ENCODE data around the gene CALD1. TPM values are rescaled to one million over a fixed set of nuclear protein-coding genes. Genes with fewer than 3 reads are reported as not detected.

CALD1 gene
- total RNA-seq, 4 donors from 2014 or later: 32.3 to 462 (median 98.4) TPM

DNA sequence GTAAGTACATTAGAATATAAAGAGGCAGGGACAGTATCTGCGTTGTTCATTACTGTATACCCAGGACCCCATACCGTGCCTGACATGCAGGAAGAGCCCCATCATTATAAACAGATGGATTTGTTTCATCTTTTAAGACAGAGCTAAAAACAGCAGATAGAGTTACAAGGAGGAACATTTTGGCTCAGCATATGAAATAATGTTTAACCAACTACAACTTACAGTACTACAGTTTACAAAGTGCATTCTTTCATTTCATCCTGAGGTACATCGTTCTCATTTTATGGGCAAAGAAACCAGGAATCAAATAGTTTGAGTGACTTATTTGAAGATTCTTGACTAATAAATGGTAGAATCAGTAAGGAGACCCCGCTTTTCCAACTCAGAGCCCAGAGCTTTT is 168.8 kb downstream of the CALD1 start:
- TF ChIP-seq, protein P1, sequence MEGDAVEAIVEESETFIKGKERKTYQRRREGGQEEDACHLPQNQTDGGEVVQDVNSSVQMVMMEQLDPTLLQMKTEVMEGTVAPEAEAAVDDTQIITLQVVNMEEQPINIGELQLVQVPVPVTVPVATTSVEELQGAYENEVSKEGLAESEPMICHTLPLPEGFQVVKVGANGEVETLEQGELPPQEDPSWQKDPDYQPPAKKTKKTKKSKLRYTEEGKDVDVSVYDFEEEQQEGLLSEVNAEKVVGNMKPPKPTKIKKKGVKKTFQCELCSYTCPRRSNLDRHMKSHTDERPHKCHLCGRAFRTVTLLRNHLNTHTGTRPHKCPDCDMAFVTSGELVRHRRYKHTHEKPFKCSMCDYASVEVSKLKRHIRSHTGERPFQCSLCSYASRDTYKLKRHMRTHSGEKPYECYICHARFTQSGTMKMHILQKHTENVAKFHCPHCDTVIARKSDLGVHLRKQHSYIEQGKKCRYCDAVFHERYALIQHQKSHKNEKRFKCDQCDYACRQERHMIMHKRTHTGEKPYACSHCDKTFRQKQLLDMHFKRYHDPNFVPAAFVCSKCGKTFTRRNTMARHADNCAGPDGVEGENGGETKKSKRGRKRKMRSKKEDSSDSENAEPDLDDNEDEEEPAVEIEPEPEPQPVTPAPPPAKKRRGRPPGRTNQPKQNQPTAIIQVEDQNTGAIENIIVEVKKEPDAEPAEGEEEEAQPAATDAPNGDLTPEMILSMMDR (IDR thresholded peaks at IDR 0.05): no peak
- no peak for TF ChIP-seq POLR2A (IDR thresholded peaks at IDR 0.05)
- DNase-seq: no peak
- Histone ChIP-seq H3K27me3 (no peaks in the 10 kb centered on the region), H3K27ac (peak overlapping the region in 2 of 4 donors; percentile 18 to 40), H3K36me3 (peaks cover 0 to 88% (median 16%) of the 10 kb centered on the region in 3 donors), H3K4me1 (peaks cover 0 to 6% (median 5%) of the 10 kb centered on the region in 3 donors), H3K9me3 (no peaks in the 10 kb centered on the region), H3K4me3 (no peak overlapping the region)
- 76 to 86% methylated on average over 4 of the region's 4 CpGs for WGBS, 2 donors
- intact Hi-C loops (cut with DNase I): no loop called here

DNA sequence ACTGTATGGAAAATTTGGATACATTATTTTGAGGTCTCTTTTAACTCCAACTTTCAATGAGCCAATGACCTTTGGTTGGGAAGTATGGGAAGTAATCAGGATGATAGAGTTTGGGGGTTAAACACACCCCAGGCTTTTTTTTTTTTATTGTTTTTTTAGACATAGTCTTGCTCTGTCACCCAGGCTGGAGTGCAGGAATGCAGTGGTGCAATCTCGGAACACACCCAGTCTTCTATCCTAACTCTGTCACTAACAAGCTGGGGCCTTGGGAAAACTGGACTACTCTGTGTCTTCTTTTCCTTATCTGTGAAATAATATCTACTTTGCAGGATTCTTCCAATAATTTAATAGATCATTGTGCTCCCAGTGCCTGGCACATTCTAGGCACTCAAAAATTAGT is 169.3 kb downstream of the CALD1 start:
- 73 to 92% methylated on average over 1 of the region's 1 CpG for WGBS, 2 donors
- Histone ChIP-seq H3K27ac (peak overlapping the region in 3 of 4 donors; percentile 17 to 40 (median 18)), H3K36me3 (peaks cover 0 to 89% (median 17%) of the 10 kb centered on the region in 3 donors), H3K4me1 (peaks cover 0 to 6% (median 5%) of the 10 kb centered on the region in 3 donors), H3K9me3 (no peaks in the 10 kb centered on the region), H3K4me3 (no peak overlapping the region), H3K27me3 (no peaks in the 10 kb centered on the region)
- no peak for DNase-seq
- no peak for TF ChIP-seq POLR2A (IDR thresholded peaks at IDR 0.05)
- TF ChIP-seq, protein P1 (IDR thresholded peaks at IDR 0.05): no peak
- intact Hi-C loops (cut with DNase I): no loop called here

DNA sequence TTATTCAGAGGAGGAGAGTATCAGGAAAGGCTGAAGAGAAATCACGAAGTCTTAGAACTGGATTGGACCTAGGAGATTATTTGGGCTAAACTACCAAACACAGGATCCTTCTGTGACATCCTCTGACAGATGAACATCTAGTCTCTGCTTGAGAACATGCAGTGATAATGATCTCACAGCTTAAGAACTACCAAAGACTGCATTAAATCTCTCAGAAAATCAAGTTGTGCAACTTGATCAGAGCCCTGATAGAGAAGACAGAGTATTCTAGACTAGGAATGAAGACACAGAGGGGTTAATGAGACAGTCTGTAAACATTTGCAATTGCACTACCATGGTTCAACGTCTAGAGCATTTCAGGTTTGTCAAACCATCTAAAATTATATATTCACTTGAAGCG is 169.7 kb downstream of the CALD1 start:
- no peak overlapping the region for H3K4me3 ChIP-seq
- DNase-seq: no peak
- intact Hi-C loops (cut with DNase I): no loop called here
- no peaks in the 10 kb centered on the region for H3K27me3 ChIP-seq
- H3K9me3 ChIP-seq: no peaks in the 10 kb centered on the region
- TF ChIP-seq, protein P1 (IDR thresholded peaks at IDR 0.05): no peak
- no peak for TF ChIP-seq POLR2A (IDR thresholded peaks at IDR 0.05)
- peak overlapping the region in 3 of 4 donors; percentile 17 to 40 (median 18) for H3K27ac ChIP-seq
- 70 to 73% methylated on average over 3 of the region's 3 CpGs for WGBS, 2 donors
- H3K36me3 ChIP-seq: peaks cover 0 to 93% (median 17%) of the 10 kb centered on the region in 3 donors
- peaks cover 0 to 6% (median 5%) of the 10 kb centered on the region in 3 donors for H3K4me1 ChIP-seq

DNA sequence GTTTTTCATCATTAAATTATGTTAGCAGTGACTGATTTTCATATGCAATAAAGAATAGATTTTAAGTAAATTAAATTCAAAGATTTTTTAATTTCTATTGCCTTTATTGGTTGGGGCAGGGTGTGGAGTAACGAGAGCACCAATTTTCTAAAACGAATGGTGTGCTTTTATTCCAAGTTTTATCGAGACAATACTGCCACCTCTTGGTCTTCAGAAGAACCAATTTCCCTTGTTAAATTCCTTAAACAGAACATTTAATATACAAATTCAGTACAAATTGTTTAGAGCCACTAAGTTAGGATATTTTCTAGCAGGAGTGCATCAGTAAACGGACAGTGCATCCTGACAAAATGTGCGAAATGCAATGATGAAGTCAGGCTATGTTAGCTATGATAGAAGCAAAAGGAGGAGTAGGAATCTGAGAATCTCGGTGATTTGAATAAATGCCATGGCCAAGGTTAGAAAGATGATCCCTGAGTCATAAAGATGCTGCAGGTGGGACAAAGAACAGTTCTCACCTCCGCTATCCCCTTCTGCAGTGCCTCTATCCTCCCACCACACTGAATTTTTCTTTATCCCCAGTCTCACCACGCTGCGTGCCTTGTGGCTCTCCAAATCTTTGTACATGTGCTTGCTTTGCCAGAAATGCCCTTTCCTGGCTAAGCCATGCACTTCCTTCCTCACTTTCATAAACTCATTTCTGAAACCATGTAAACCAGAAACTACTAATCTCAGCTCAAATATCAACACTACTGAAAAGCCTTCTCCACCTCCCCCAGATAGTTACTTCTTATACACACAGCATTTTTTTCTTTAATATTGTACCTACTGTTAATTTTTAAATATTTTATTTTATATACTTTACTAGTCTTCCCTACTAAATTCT is 175.0 kb downstream of the CALD1 start:
- peak overlapping the region in 1 of 4 donors; percentile 17 for H3K27ac ChIP-seq
- no peak overlapping the region for H3K4me3 ChIP-seq
- H3K27me3 ChIP-seq: no peaks in the 10 kb centered on the region
- H3K9me3 ChIP-seq: no peaks in the 10 kb centered on the region
- TF ChIP-seq, protein P1 (IDR thresholded peaks at IDR 0.05): peak in 5 of 6 experiments; percentile 44 to 68 (median 60)
- no peak for TF ChIP-seq POLR2A (IDR thresholded peaks at IDR 0.05)
- WGBS, 2 donors: 49% methylated on average over 9 of the region's 9 CpGs
- intact Hi-C loops (cut with DNase I): loop anchor here (10.0 kb wide), 1 partner anchor 260 kb away; no protein-coding TSS in a partner anchor
- no peaks in the 10 kb centered on the region for H3K4me1 ChIP-seq
- peaks cover 0 to 94% (median 26%) of the 10 kb centered on the region in 3 donors for H3K36me3 ChIP-seq
- no peak for DNase-seq

DNA sequence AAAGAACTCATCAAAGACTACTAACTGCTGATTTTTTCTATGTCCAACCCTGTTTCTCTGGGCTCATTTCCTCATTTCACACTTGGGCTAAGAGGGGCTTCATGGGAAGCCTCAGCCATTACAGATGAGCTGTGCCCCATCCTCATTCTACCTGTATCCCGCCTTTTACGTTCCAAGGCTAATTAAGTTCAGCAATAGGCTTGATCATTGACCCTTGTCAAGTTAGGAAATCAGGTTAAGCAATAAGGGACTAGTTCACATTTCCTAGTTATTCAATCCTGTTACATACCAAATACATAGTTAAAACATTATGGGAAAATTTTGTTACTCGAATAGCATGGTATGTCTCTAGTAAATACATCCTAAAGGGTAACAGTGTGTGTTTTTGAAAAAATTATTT is 177.6 kb downstream of the CALD1 start:
- Histone ChIP-seq H3K27ac (no peak overlapping the region), H3K4me1 (no peaks in the 10 kb centered on the region), H3K36me3 (peaks cover 0 to 94% (median 18%) of the 10 kb centered on the region in 3 donors), H3K9me3 (no peaks in the 10 kb centered on the region), H3K4me3 (no peak overlapping the region), H3K27me3 (no peaks in the 10 kb centered on the region)
- WGBS, 2 donors: 91 to 95% methylated on average over 3 of the region's 3 CpGs
- no peak for DNase-seq
- TF ChIP-seq, protein P1 (IDR thresholded peaks at IDR 0.05): no peak
- no peak for TF ChIP-seq POLR2A (IDR thresholded peaks at IDR 0.05)
- intact Hi-C loops (cut with DNase I): loop anchor here (10.0 kb wide), 1 partner anchor 262 kb away; no protein-coding TSS in a partner anchor
